HG03108 (cell line): ENCODE results near the gene CCDC148.
"Not testable (repeated sequence)": the region's sequence is repeated elsewhere in the genome, so short reads cannot be mapped to it uniquely, and the experiment has no call there.

Experiments used
- ATAC-seq: cut with Tn5 transposase; IDR thresholded peaks from one replicate; pipeline ENCODE4 v1.9.1; 2021; ENCODE audit warnings: moderate library complexity; ENCODE audit not compliant: unreplicated experiment

The CCDC148 gene

DNA sequence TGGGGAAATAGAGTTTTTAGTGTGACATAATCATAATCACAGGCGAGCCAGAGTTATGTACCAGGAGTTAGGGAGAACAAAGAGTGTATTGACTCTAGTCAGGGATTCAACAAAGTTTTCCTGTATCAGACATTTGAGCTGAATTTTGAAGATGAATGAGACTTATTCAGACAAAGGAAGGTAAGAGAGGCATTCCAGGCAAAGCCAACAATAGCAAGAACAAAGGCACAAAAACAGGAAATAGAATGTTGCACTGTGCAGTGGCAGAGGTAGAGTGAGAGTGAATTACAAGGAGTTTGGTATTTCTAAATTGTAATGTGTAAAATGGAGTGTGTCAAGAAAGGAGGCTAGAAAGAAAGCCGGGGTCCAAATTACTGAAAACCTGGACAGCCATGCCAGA, 156.2 kb downstream of the CCDC148 start:
- no peak for ATAC-seq

DNA sequence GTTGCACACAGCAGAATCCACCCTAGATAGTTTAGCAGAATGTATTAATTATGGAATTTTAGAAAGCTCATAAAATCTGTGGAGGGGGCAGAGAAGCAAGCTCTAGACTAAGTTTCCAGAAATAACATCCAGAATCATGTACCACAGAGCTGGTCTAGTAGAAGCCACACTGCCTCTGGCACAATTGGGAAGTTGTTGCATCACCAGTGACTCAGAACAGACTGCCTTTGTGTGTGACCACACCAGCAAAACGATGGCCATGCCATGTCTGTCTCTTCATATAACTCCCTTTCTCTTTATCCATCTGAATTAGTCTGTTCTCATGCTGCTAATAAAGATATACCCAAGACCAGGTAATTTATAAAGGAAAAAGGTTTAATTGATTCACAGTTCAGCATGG, 158.9 kb downstream of the CCDC148 start:
- no peak for ATAC-seq

DNA sequence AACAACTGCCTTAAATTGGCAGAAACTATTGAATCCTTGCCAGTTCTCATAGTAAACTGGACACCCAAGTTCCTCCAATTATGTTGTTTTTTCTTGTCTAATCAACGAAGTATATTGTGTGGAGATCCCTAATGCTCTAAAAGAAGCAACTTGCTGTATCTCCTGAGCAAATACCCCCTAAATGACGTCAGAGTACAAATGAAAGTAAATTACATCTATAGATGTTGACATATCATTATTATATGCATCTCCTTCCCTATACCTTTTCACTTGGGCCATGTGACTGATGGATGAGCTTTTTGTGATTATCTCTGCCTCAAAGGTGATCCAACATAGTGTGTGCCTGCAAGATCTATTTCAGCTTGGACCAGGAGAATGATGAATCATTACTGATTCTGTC, 159.4 kb downstream of the CCDC148 start:
- no peak for ATAC-seq

DNA sequence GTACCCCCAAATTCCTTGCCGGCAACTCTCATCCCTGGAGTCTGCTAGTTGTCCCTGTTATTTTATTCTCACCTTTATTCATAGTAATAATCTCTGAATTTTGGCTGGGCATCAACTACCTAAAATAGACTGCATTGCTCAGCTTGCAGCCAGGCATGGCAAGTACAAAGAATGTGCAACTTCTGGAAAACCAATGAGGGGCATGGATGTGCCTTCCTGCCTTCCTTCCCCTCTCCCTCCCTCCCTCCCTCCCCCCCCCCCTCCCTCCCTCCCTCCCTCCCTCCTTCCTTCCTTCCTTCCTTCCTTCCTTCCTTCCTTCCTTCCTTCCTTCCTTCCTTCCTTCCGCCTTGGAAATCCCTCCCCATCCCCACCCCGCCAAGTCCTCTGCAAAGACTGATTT, 162.8 kb downstream of the CCDC148 start:
- ATAC-seq = no peak

DNA sequence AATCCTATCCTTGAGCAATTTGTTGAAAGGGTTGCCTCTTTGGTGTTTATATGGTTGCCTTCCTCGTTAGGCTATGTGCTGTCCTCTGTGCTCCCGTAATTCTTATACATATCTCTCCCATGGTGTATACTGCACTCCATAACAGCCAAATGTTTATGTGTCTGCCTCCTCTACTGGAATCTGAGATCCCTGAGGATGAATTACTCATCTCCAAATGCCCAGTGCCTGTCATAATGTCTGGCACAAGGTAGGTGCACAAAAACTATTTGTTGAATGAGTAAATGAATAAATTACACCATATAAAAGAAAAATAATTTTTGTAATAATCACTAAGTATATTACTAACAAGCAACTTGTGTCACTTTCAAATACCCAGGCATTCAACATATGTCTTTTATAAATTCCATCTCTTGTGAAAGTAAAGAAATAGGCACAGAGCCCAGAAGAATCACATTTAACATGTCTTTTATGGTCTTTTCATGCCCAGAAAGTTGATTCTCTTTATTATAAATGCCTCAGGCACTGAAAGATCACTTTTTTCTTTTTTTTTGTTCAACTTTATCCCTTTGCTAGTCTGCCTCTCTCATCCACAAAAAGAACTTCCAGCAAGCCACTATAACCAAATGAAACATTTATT, 164.9 kb downstream of the CCDC148 start:
- no peak for ATAC-seq

DNA sequence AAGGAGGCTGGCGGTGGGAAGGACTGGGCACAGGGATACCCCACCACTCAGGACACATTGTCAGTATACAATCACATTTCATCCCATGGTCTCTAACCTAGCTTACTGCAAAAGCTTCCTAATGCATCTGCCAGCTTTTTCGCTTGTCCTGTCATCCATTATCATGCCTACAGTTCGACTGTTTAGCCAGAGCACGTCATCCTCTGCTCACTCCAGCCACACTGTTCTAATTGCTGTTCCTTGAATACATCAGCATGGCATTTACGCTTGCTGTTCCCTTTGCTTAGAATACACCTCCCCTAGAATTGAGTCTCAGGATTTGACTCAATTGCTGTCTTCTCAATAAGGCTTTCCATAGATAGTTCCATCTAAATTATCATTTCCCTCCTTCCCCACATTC, 166.3 kb downstream of the CCDC148 start:
- no peak for ATAC-seq

DNA sequence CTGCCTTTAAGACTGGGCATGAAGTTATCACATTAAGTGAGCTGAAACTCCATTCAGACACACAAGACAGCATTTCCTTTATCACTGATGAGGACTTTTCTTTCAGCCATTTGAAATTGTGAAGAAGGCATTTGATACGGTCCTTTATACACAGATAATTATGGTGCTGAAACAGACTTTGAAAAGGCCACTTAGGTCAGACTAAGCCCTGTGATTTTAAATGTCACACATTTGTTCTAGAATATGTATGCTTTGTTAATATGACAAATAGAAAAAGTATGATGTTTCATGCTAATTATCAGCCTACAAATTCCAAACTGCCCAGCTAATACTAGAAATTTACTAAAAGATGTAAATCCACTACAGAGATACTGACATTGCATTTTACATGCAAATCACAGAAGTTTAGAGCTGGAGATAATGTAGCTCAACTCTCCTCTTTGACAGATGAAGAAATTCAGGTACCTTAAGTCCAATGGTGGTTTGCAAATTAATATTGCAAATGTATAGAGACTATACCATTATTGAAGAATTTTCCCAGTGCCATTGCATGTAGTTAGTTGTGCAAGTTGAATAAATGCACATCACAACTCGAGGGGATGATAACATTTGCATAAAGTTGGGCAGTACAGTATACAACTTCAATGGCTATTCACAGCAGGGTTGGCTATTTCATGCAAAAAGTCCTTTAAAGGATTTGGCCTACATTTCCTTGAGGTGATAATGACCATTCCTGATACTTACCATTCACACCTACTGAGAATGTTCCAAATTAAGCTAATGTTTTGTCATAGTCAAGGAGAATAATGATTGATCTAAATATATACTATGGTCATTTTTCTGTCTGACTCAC, 179.7 kb downstream of the CCDC148 start:
- no peak for ATAC-seq

DNA sequence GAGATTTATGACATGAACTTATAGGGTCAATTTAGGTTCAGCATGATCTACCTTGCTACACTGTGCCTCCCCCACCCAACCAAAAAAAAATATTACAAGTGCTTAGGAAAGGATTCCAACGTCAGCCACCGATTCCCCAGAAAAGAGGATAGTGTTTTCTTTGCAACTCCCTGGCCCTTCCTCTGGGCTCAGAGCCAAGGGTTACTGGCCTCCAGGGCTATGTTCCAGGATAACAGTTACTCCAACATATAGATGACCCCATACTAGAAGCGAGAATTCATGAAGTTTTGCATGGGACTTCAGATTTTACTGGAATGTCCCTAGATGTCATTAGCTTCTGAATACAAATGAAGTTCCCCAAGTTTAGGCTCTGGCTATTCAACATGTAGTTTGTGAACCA, 182.8 kb downstream of the CCDC148 start:
- no peak for ATAC-seq

DNA sequence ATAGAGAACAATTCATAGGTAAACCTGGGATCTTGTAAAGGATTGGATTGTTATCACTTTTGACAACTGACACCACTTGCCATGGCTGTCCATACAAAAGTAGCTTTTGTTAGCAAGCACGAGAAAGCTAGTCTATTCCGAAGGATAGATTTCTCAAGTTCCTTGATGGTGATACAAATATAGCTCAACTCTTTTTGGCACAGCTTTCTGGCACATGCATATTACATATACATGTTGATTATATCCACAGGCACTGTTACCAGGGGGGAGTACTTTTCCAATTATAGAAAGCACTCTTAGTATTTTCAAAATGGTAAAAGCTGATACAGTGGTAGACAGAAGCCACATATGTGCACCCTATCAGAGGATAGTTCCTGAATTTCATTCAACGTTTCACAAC, 186.0 kb downstream of the CCDC148 start:
- no peak for ATAC-seq

DNA sequence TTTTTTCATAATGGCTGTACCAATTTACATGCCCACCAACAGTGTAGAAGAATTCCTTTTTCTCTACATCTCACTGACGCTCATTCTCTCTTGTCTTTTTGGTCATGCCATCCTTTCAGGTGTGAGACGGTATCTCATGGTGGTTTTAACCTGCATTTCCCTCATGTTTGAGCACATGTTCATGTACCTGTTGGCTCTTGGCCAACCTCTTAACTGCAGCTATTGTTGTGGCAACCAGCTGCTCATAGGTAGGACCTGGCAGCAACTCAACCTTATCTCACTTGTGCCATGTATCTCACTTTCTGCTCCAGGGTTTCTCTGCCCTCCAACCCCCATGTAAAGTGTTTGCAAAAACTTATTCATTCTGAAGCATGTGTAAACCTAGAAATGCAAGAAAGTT, 187.4 kb downstream of the CCDC148 start:
- ATAC-seq = no peak

DNA sequence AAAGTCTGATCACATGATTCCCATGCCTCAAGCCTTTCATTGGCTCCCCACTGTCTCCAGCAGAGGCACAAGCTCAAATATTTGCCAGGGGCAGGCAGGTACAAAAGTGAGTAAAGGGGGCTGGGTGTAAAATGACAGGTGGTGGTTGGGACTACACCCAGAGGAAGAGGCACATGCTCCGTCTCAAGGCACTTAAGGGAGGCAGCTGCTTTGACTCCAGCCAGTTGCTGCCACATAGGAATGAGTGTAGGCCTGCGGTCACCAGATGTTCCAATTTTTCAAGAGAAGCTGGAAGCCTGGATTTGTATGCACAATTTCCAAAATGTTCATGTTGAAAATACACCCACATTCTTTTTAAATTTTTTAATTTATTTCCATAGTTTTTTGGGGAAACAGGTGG, 190.4 kb downstream of the CCDC148 start:
- no peak for ATAC-seq

DNA sequence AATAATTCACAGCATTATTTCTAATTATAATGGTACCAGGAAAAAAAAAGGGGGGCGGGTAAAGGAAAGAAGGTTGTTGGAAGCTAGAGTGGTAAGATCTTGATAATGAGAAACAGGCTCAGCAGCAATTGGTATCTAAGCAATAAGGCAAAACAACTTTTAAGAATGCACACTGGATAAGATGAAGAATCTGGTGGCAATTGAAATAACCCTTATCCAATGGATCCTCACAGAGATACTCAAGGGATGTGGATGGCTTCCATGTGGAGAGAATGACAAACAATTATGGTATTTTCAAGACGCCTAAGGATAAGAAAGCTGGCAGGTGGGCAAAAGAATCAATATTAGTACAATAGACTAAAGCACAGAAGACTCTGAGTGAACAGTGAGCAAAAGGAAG, 201.3 kb downstream of the CCDC148 start:
- no peak for ATAC-seq

DNA sequence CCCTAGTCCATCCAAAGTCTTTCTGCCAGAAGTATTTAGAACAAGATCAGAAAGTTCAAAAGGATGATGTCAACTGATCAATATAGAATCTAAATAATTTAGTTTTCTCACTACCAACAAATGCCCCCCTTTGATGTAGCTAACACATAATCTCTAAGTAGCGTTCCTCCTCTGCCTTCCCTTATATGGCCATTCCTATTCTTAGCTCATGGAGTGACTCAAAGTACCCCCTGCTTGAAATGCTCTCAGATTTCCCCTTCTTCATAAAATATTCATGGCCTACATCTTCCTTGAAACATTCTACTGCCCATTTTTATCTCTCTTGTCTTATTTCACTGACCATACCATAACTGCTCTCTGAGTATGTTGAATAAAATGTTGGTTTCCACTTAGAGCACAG, 203.4 kb downstream of the CCDC148 start:
- ATAC-seq = no peak

DNA sequence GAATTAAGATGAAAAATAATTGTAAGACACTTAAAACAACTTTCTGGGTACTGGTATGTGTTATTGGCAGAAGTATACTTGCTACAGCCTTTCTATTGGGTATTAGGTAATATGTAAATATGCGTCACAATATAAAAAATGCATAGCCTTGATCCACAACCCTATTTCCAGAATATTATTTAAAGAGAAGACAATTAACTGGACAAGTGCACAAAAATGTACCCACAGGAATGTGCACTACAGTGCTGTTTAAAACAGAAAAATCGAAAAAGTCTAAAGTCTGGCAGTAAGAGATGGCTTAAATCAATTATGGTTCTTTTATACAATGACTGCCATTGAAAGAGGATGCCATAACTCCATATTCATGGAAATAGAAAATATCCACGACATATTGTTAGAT, 205.2 kb downstream of the CCDC148 start:
- ATAC-seq = no peak

DNA sequence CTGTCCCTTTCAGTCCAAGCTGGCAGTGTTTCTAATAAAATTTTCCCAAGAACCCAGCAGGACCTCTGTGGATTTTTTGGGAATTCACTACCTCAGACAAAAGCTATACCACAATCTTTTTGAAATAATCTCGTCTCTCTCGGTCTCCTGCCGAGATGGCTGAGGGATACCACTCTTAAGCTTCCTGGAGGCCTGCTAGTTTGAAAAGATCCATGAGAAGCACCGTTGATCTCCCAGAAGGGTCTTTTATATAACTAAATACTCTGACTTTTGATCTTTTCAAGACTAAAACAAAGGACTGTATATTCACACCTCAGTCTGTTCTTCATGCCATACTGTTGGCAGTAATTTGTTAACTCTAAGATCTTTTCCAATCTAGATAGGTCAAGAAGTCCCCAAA, 213.2 kb downstream of the CCDC148 start:
- ATAC-seq = no peak

DNA sequence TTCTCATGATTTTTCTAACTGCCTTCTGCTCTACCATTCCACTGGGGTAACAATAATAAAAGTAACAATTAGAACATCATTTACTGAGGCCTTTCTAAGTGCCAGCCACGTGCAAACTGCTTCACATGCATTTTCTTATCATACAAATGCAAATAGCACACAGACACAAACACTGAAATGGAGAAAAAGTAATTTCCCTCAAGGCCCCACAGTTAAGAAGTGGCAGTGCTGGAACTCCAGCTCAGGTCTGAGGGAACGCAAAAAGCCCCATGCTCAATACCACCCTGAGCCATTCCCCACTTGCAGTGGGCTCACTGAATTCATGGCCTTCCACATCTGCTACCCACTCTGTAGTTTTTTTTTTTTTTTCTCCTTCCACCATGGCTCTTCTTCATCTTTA, 214.3 kb downstream of the CCDC148 start:
- no peak for ATAC-seq

DNA sequence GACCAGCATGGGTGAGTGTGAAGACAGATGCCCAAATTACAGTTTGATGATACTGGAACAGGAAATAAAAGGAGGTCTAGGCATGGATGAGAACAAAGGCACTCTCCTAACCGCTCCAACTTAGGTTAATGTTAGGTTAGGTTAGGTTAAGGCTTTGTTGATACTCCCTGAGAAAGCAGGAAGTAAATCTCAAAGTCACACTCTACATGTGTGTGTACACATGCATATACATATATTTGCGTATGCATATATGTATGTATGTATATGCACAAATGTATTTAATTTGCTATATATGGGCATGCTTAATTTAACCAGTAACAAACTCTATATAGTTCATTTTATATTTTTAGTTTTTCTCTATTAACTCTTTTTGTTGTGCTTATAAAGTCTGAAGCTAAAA, 215.6 kb downstream of the CCDC148 start:
- ATAC-seq = no peak

DNA sequence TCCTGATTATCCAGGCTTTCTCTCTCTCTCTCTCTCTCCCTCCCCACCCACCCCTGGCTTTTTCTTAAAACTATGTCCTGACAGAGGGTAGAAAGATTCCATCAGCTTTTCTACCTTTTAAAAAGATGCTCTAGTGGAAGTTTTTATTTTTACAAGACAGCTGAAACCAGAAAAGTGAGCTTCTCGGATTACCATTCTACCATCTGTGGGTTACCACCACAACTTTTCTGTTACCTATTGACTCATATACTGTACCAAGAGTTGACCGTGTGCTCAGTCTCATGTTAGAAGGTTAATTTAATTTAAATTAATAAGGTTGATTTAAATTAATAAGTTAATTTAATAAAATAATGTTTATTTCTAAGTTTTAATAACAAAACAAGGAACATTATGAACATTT, 217.3 kb downstream of the CCDC148 start:
- no peak for ATAC-seq

DNA sequence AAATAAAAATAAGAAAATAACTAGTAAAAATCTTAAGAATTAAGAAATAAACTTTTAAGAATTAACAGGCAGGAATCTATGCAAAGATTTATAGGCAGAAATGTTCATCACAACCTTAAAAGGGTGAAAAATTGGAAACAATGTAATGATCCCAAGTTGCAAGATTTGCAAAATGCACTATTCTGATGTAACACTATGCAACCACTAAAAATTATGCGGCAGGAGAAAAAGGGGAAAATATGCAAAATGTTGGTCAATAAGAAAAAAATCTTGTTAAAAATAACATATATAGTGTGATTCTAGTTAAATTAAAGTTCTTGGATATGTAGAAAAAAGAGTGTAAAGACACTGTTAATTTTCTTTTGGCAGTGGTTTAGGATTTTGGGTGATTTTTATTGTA, 222.1 kb downstream of the CCDC148 start:
- ATAC-seq = no peak

DNA sequence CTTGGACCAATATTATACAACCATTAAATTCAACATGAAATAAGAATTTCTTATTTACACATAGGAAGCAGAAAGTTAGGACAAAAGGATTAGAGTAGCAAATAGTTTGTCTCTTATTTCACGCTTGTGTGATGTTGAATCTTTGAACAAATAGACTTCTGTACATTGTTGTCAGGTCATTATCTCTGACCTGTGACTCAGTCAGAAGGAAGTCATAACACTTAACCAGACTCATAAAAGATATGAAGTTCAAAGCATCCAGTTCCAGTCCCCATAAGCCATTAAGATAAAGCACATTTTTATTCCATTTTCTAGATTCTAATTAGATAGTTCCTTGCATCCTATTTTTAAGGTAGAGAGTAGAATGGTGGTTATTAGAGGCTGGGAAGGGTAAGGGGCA, 224.1 kb downstream of the CCDC148 start:
- no peak for ATAC-seq

DNA sequence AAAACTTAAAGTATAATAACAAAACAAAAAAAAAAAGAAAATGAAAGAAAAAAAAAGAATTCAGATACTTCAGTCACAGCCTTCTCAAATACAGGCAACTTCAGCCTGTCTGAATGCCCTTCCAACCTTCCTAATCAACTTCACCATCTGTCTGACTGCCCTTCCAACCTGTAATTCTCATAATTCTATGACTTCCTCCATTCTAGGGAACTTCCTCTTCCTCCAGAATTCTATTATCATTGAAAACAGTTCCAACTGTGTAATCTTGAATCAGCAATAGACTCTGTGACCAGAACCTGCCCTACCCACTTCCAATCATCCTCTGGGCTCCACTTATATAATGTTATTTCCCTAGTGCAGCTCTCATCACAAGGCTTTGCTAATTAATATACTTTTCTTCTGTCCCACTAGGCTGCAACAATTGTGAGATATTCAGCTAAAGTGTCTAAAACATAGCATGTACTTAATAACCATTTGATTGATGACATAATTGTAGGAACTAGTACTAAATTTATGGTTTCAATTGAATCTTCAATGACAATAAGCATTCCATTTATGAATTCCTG, 227.5 kb downstream of the CCDC148 start:
- no peak for ATAC-seq

DNA sequence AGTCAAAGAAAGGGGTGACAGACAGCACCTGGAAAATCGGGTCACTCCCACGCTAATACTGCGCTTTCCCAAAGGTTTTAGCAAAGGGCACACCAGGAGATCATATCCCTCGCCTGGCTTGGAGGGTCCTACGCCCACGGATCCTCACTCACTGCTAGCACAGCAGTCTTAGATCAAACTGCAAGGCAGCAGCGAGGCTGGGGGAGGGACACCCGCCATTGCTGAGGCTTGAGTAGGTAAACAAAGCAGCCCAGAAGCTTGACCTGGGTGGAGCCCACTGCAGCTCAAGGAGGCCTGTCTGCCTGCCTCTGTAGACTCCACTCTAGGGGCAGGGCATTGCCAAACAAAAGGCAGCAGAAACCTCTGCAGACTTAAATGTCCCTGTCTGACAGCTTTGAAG, 233.5 kb downstream of the CCDC148 start:
- ATAC-seq = not testable (repeated sequence)
